ENCODE measurements around the gene SPTLC2.

The SPTLC2 gene

GRCh38 chr14:77503138-77503537 is 113.3 kb downstream of the SPTLC2 start:
- no peak for DNase-seq (ENCODE audit: low read depth)

GRCh38 chr14:77502109-77502782 is 114.2 kb downstream of the SPTLC2 start:
- DNase-seq (ENCODE audit: low read depth), result no peak

GRCh38 chr14:77498984-77499527 is 117.4 kb downstream of the SPTLC2 start:
- no peak for DNase-seq (ENCODE audit: low read depth)

GRCh38 chr14:77498120-77498979 is 118.1 kb downstream of the SPTLC2 start, which contains the start of gene ISM2:
TSS of gene ISM2 (minus strand) at chr14:77498816. CDS start at chr14:77498793, 23 bp downstream.
- peak; percentile 9 for DNase-seq (ENCODE audit: low read depth)

- no peak for DNase-seq (ENCODE audit: low read depth)
Measured at GRCh38 chr14:77495334-77495733, 121.1 kb downstream of the SPTLC2 start.

GRCh38 chr14:77491056-77491455 is 125.4 kb downstream of the SPTLC2 start:
- DNase-seq (ENCODE audit: low read depth), result no peak

- no peak for DNase-seq (ENCODE audit: low read depth)
Measured at GRCh38 chr14:77490347-77490986, 126.0 kb downstream of the SPTLC2 start.

- no peak for DNase-seq (ENCODE audit: low read depth)
Measured at GRCh38 chr14:77489041-77489440, 127.4 kb downstream of the SPTLC2 start.

GRCh38 chr14:77488558-77488957 is 127.9 kb downstream of the SPTLC2 start:
- DNase-seq (ENCODE audit: low read depth), result no peak

GRCh38 chr14:77485901-77486678 is 130.3 kb downstream of the SPTLC2 start:
- no peak for DNase-seq (ENCODE audit: low read depth)

- DNase-seq (ENCODE audit: low read depth), result no peak
Measured at GRCh38 chr14:77485256-77485655, 131.2 kb downstream of the SPTLC2 start.

GRCh38 chr14:77482422-77482821 is 134.0 kb downstream of the SPTLC2 start:
- DNase-seq (ENCODE audit: low read depth), result no peak

GRCh38 chr14:77478796-77479195 is 137.6 kb downstream of the SPTLC2 start:
- no peak for DNase-seq (ENCODE audit: low read depth)

GRCh38 chr14:77478029-77478428 is 138.4 kb downstream of the SPTLC2 start:
- no peak for DNase-seq (ENCODE audit: low read depth)

- DNase-seq (ENCODE audit: low read depth), result no peak
Measured at GRCh38 chr14:77475432-77476115, 140.9 kb downstream of the SPTLC2 start.

GRCh38 chr14:77474479-77475177 is 141.8 kb downstream of the SPTLC2 start:
- no peak for DNase-seq (ENCODE audit: low read depth)

- no peak for DNase-seq (ENCODE audit: low read depth)
Measured at GRCh38 chr14:77473921-77474320, 142.5 kb downstream of the SPTLC2 start.

- no peak for DNase-seq (ENCODE audit: low read depth)
Measured at GRCh38 chr14:77470224-77470870, 146.1 kb downstream of the SPTLC2 start.

- no peak for DNase-seq (ENCODE audit: low read depth)
Measured at GRCh38 chr14:77469539-77469938, 146.9 kb downstream of the SPTLC2 start.

GRCh38 chr14:77469067-77469505 is 147.4 kb downstream of the SPTLC2 start:
- DNase-seq (ENCODE audit: low read depth), result no peak

Measured in stimulated activated CD8-positive, alpha-beta memory T cell treated with anti-CD3 and anti-CD28 coated beads, Interleukin-12 subunit alpha, Interleukin-12 subunit beta, amount 100 ng/mL, for 1 hour (primary cell).